SK-N-SH (cell line): ENCODE measurements around the gene FGF22. TPM values are rescaled to one million over a fixed set of nuclear protein-coding genes. Genes with fewer than 3 reads are reported as not detected.

Experiments
- CTCF ChIA-PET: fragments of 300-600, 350-600 bp; formaldehyde crosslinking; extraction: SDS; loops from one replicate; lab custom pipeline; 2021; lab: Yijun Ruan, JAX
- POLR2A ChIA-PET: fragments of 350-600 bp; sonication (Branson Sonifier 250); formaldehyde crosslinking; extraction: SDS; loops from one replicate; lab custom pipeline; 2020; ENCODE audit warnings: antibody characterized with exemption, inconsistent platforms; lab: Yijun Ruan, JAX
- DNase-seq: peaks from one replicate; pipeline ENCODE4 v3.0.0; 2012
- H2AFZ ChIP-seq: fragments of 200-600 bp; sonication (generic); 2 replicates; pipeline ENCODE4 v1.8.1; 2016; ENCODE audit warnings: antibody characterized with exemption, mild to moderate bottlenecking, low read depth
- H3F3A ChIP-seq: fragments of 200-600 bp; sonication (generic); replicated peaks from 2 replicates; pipeline ENCODE3; 2016; ENCODE audit warnings: antibody characterized with exemption, mild to moderate bottlenecking; ENCODE audit not compliant: insufficient read depth
- H3K27ac ChIP-seq, 2 experiments: fragments of 200-500 bp in 1 of 2; fragments of 200-600 bp in 1 of 2; sonication (Bioruptor generic) in 1 of 2; sonication (generic), shearing (Covaris generic) in 1 of 2; 2 replicates each; pipeline versions ENCODE4 v1.5.1 to v1.6.1; 2014 to 2016; ENCODE audit warnings: low read depth in 2 of 2, inconsistent platforms in 1 of 2, low read length in 1 of 2, mild to moderate bottlenecking in 1 of 2, mixed read lengths in 1 of 2
- H3K27me3 ChIP-seq: fragments of 200-600 bp; sonication (generic), shearing (Covaris generic); 2 replicates; pipeline ENCODE4 v1.6.1; 2016; ENCODE audit warnings: mixed run types; ENCODE audit not compliant: insufficient read depth
- H3K36me3 ChIP-seq, 2 experiments: fragments of 200-500 bp in 1 of 2; fragments of 200-600 bp in 1 of 2; sonication (Bioruptor generic) in 1 of 2; sonication (generic) in 1 of 2; replicated peaks in 1 of 2; 2 replicates each; pipeline versions ENCODE3 to v1.5.1; 2014 to 2016; ENCODE audit warnings: low read length in 1 of 2, mild to moderate bottlenecking in 1 of 2; ENCODE audit not compliant: insufficient read depth in 2 of 2, control insufficient read depth in 1 of 2
- H3K4me1 ChIP-seq, 2 experiments: fragments of 200-500 bp in 1 of 2; fragments of 200-600 bp in 1 of 2; sonication (Bioruptor generic) in 1 of 2; sonication (generic), shearing (Covaris generic) in 1 of 2; 2 replicates each; pipeline versions ENCODE4 v1.5.1 to v1.6.1; 2014 to 2016; ENCODE audit warnings: low read depth in 1 of 2, low read length in 1 of 2, mixed run types in 1 of 2; ENCODE audit not compliant: insufficient read depth in 2 of 2, control insufficient read depth in 1 of 2
- H3K4me2 ChIP-seq: fragments of 200-600 bp; sonication (generic), shearing (Covaris generic); 2 replicates; pipeline ENCODE4 v1.6.1; 2017; ENCODE audit warnings: mixed run types
- H3K4me3 ChIP-seq, 2 experiments: fragments of 200-500 bp in 1 of 2; fragments of 200-600 bp in 1 of 2; sonication (Bioruptor generic) in 1 of 2; sonication (generic), shearing (Covaris generic) in 1 of 2; 2 replicates each; pipeline versions ENCODE4 v1.5.1 to v1.8.1; 2014 to 2016; ENCODE audit warnings: low read depth in 2 of 2, inconsistent platforms in 1 of 2, low read length in 1 of 2, mild to moderate bottlenecking in 1 of 2, mixed read lengths in 1 of 2, moderate library complexity in 1 of 2
- H3K79me2 ChIP-seq: fragments of 200-600 bp; sonication (generic); 2 replicates; pipeline ENCODE4 v1.8.1; 2017; ENCODE audit warnings: mild to moderate bottlenecking; ENCODE audit not compliant: insufficient read depth
- H3K9ac ChIP-seq: fragments of 200-600 bp; sonication (generic); 2 replicates; pipeline ENCODE4 v1.6.1; 2017; ENCODE audit warnings: mixed run types
- H3K9me2 ChIP-seq: fragments of 200-600 bp; sonication (generic); 2 replicates; pipeline ENCODE4 v1.6.1; 2017; ENCODE audit warnings: mixed run types
- H3K9me3 ChIP-seq: fragments of 200-600 bp; sonication (generic); 2 replicates; pipeline ENCODE4 v1.6.1; 2017; ENCODE audit warnings: mixed run types, mild to moderate bottlenecking, moderate library complexity
- H4K20me1 ChIP-seq: fragments of 200-600 bp; sonication (generic); 2 replicates; pipeline ENCODE4 v1.6.1; 2017; ENCODE audit warnings: mild to moderate bottlenecking, mixed run types; ENCODE audit not compliant: insufficient read depth
- EZH2phosphoT487 ChIP-seq: fragments of 200-600 bp; sonication (generic); IDR thresholded peaks from 2 replicates; pipeline ENCODE4 v1.6.1; 2017; ENCODE audit warnings: low read depth, mixed run types, mild to moderate bottlenecking, antibody characterized with exemption, moderate library complexity, borderline replicate concordance
- FOSL2 ChIP-seq: IDR thresholded peaks from 2 replicates; pipeline ENCODE4 v1.4.0; 2012; ENCODE audit warnings: low read depth, mild to moderate bottlenecking, moderate library complexity, borderline replicate concordance
- GATA2 ChIP-seq: sonication (generic); formaldehyde crosslinking; IDR thresholded peaks from 2 replicates; pipeline ENCODE4 v1.5.0; 2020; ENCODE audit warnings: mild to moderate bottlenecking, missing genetic modification reagents
- RAD21 ChIP-seq: IDR thresholded peaks from 2 replicates; pipeline ENCODE4 v1.6.1; 2012; ENCODE audit warnings: mild to moderate bottlenecking, low read length
- RCOR1 ChIP-seq: fragments of 150-350 bp; IDR thresholded peaks from 2 replicates; pipeline ENCODE4 v1.6.1; 2017; ENCODE audit warnings: antibody characterized with exemption, low read length
- RXRA ChIP-seq: IDR thresholded peaks from 2 replicates; pipeline ENCODE4 v1.4.0; 2012; ENCODE audit warnings: low read depth, mild to moderate bottlenecking, borderline replicate concordance
- WGBS: methylation state at CpG from one replicate; pipeline ENCODE4 v1.1.6; 2017; ENCODE audit warnings: low lambda C conversion rate; 5-methylcytosine and 5-hydroxymethylcytosine counted together
- polyA plus RNA-seq, 3 experiments: library from polyadenylated mRNA; depleted of rRNA; stranded (reverse); fragments of >200 nt; gene quantifications; 2 replicates each; pipeline ENCODE4 v1.2.3, GENCODE V29; 2012
- TF ChIP-seq, protein P1 (sequence below): fragments of 150-350 bp; IDR thresholded peaks from 2 replicates; pipeline ENCODE4 v1.6.1; 2017; ENCODE audit warnings: antibody characterized with exemption, low read length, low read depth, borderline replicate concordance
- TF ChIP-seq, protein P2 (sequence below): IDR thresholded peaks from 2 replicates; pipeline ENCODE4 v1.4.0; 2012; ENCODE audit warnings: low read depth, borderline replicate concordance

Gene FGF22
- polyA plus RNA-seq, 1 of the 3 experiments (the other 2 are of a cell fraction) = 0.62 TPM

DNA sequence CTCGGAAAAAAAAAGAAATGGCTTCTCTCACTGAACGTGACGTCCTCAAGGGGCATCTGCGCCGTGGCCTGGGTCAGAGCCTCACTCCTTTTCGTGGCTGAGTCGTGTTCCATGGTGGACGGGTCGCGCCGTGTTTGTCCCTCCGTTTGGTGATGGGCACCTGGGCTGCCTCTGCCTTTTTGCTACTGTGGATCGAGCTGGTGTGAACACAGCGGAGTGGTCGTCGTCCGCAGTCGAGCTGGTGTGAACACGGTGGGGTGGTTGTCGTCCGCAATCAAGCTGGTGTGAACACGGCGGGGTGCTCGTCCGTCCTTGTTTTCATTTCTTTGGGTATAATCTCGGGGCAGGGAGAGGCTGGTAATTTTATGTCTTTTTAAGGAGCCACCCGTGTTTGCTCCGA is 38.4 kb upstream of the FGF22 start:
- POLR2A ChIA-PET = no interaction called here
- no peak for DNase-seq
- Histone ChIP-seq H3K36me3 (no peaks in the 10 kb centered on the region), H3K79me2 (peaks cover 4% of the 10 kb centered on the region; the same call in 1 of the 2 replicates), H3F3A (peaks cover 3% of the 10 kb centered on the region), H3K4me2 (no peak overlapping the region), H3K9me2 (no peaks in the 10 kb centered on the region), H3K9ac (no peak overlapping the region), H3K27me3 (no peaks in the 10 kb centered on the region), H3K27ac (no peak overlapping the region), H3K4me1 (peaks cover 0 to 3% of the 10 kb centered on the region in 2 experiments; a peak in 1 of 4 replicates), H2AFZ (no peak overlapping the region), H3K4me3 (no peak overlapping the region), H3K9me3 (no peaks in the 10 kb centered on the region), H4K20me1 (peaks cover 15% of the 10 kb centered on the region)
- CTCF ChIA-PET = no interaction called here
- WGBS = 88% methylated on average over 25 of the region's 28 CpGs
- TF ChIP-seq FOSL2 (no peak), RAD21 (no peak), RCOR1 (no peak), GATA2 (no peak), RXRA (no peak)
- TF ChIP-seq, protein P1, sequence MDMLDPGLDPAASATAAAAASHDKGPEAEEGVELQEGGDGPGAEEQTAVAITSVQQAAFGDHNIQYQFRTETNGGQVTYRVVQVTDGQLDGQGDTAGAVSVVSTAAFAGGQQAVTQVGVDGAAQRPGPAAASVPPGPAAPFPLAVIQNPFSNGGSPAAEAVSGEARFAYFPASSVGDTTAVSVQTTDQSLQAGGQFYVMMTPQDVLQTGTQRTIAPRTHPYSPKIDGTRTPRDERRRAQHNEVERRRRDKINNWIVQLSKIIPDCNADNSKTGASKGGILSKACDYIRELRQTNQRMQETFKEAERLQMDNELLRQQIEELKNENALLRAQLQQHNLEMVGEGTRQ = no peak
- TF ChIP-seq, protein P2, sequence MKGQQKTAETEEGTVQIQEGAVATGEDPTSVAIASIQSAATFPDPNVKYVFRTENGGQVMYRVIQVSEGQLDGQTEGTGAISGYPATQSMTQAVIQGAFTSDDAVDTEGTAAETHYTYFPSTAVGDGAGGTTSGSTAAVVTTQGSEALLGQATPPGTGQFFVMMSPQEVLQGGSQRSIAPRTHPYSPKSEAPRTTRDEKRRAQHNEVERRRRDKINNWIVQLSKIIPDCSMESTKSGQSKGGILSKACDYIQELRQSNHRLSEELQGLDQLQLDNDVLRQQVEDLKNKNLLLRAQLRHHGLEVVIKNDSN = no peak

DNA sequence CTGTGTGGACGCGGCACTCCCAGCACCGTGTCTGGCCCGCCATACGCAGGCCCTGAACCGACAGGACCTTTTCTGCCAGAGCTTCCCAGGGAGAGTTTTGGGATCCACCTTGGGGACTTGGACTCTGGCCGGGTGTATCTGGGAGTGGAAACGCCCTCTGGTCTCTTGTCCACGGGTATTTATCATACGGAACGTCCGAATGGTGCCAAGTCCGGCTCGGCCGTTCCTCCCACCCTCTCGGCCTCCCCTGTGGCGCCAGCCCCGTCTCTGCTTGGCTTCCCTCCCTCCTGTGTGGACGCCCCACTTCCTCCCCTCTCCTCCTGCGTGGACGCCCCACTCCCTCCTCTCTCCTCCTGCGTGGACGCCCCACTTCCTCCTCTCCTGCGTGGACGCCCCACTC is 37.9 kb upstream of the FGF22 start:
- H3K4me1 ChIP-seq = peaks cover 0 to 3% of the 10 kb centered on the region in 2 experiments; a peak in 1 of 4 replicates
- no peak overlapping the region for H3K4me2 ChIP-seq
- 86% methylated on average over 25 of the region's 25 CpGs for WGBS
- H4K20me1 ChIP-seq = peaks cover 13% of the 10 kb centered on the region; the same call in 1 of the 2 replicates
- POLR2A ChIA-PET = no interaction called here
- no peaks in the 10 kb centered on the region for H3K9me3 ChIP-seq
- H3K36me3 ChIP-seq = no peaks in the 10 kb centered on the region
- no peak overlapping the region for H3K9ac ChIP-seq
- H3K27ac ChIP-seq = no peak overlapping the region
- no peaks in the 10 kb centered on the region for H3K27me3 ChIP-seq
- DNase-seq = no peak
- TF ChIP-seq EZH2phosphoT487 = no peak
- H2AFZ ChIP-seq = no peak overlapping the region
- CTCF ChIA-PET = no interaction called here
- no peak overlapping the region for H3K4me3 ChIP-seq
- H3K9me2 ChIP-seq = no peaks in the 10 kb centered on the region
- H3K79me2 ChIP-seq = peaks cover 4% of the 10 kb centered on the region; the same call in 1 of the 2 replicates
- peaks cover 5% of the 10 kb centered on the region for H3F3A ChIP-seq
